Measurements from ENCODE around the gene GNLY.

DNA sequence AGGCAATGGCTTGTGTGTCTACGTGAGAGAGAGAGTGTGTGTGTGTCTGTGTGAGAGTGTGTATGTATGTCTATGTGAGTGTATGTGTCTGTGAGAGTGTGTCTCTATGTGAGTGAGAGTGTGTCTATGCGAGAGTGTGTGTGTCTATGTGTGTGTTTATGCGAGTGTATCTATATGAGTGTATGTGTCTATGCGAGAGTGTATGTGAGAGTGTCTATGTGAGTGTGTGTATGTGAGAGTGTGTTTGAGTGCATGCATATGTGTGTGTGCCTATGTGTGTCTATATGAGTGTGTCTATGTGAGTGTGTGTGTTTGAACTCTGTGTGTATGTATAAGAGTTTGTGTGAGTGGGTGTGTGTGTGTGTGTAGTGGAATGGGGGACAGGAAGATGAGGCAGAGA lies 9.8 kb upstream of the GNLY start:
- TF ChIP-seq, protein P1, sequence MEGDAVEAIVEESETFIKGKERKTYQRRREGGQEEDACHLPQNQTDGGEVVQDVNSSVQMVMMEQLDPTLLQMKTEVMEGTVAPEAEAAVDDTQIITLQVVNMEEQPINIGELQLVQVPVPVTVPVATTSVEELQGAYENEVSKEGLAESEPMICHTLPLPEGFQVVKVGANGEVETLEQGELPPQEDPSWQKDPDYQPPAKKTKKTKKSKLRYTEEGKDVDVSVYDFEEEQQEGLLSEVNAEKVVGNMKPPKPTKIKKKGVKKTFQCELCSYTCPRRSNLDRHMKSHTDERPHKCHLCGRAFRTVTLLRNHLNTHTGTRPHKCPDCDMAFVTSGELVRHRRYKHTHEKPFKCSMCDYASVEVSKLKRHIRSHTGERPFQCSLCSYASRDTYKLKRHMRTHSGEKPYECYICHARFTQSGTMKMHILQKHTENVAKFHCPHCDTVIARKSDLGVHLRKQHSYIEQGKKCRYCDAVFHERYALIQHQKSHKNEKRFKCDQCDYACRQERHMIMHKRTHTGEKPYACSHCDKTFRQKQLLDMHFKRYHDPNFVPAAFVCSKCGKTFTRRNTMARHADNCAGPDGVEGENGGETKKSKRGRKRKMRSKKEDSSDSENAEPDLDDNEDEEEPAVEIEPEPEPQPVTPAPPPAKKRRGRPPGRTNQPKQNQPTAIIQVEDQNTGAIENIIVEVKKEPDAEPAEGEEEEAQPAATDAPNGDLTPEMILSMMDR (IDR thresholded peaks at IDR 0.05; ENCODE audit: insufficient read depth, low read length, poor library complexity, severe bottlenecking): no peak
- no peak for TF ChIP-seq EZH2phosphoT487 (conservative IDR thresholded peaks at IDR 0.05; ENCODE audit: low read length)
